PC-3 (cell line): ENCODE measurements around the gene MMRN2. TPM values are rescaled to one million over a fixed set of nuclear protein-coding genes. Genes with fewer than 3 reads are reported as not detected.
A peak's percentile ranks its signal among the peaks of the same experiment; 100 is the strongest.

ENCODE experiments used
- ATAC-seq: fragments of 200-7000 bp; cut with Tn5 transposase; 2 replicates; pipeline ENCODE4 v1.9.1; 2020; ENCODE audit warnings: mild to moderate bottlenecking, moderate library complexity
- BruUV-seq: library from RNA; stranded (reverse); fragments of 400-500 nt; replicated peaks from 2 replicates; lab custom pipeline; 2021; lab: Mats Ljungman, UMichigan
- CTCF ChIA-PET: fragments of 300-600 bp; sonication (Branson Sonifier 250); formaldehyde crosslinking; loops from one replicate; lab custom pipeline; 2022; ENCODE audit warnings: antibody characterized with exemption; lab: Charles Lee
- POLR2A ChIA-PET: fragments of 300-600 bp; sonication (Branson Sonifier 250); formaldehyde crosslinking; loops from one replicate; lab custom pipeline; 2022; ENCODE audit warnings: antibody characterized with exemption; ENCODE audit not compliant: unreplicated experiment; lab: Charles Lee
- DNase-seq: peaks from one replicate; pipeline ENCODE4 v3.0.0-alpha.2; 2015
- H2AFZ ChIP-seq: fragments of 300-600 bp; sonication (generic); 2 replicates; pipeline ENCODE4 v1.6.0; 2016; ENCODE audit warnings: antibody characterized with exemption, low read length
- H3F3A ChIP-seq: fragments of 300-600 bp; sonication (generic); one replicate; pipeline ENCODE4 v1.6.0; 2017; ENCODE audit warnings: antibody characterized with exemption, low read length, control low read depth, mild to moderate bottlenecking; ENCODE audit not compliant: unreplicated experiment
- H3K27ac ChIP-seq: fragments of 300-600 bp; sonication (generic); 2 replicates; pipeline ENCODE4 v1.5.1; 2016; ENCODE audit warnings: mild to moderate bottlenecking, low read length
- H3K27me3 ChIP-seq: fragments of 300-600 bp; sonication (generic); 2 replicates; pipeline ENCODE4 v1.6.1; 2016; ENCODE audit warnings: low read length, mixed read lengths
- H3K36me3 ChIP-seq: fragments of 300-600 bp; sonication (generic); 2 replicates; pipeline ENCODE4 v1.6.1; 2016; ENCODE audit warnings: low read depth, mixed run types, low read length, mixed read lengths
- H3K4me1 ChIP-seq: fragments of 300-600 bp; sonication (generic); 2 replicates; pipeline ENCODE4 v1.5.1; 2016; ENCODE audit warnings: low read length; ENCODE audit not compliant: insufficient read depth
- H3K4me2 ChIP-seq: fragments of 300-600 bp; sonication (generic); 2 replicates; pipeline ENCODE4 v1.6.0; 2016; ENCODE audit warnings: low read length
- H3K4me3 ChIP-seq: fragments of 300-600 bp; sonication (generic); 2 replicates; pipeline ENCODE4 v1.5.1; 2016; ENCODE audit warnings: mild to moderate bottlenecking, low read length, mixed read lengths
- H3K79me2 ChIP-seq: fragments of 300-600 bp; sonication (generic); 2 replicates; pipeline ENCODE4 v1.6.1; 2017; ENCODE audit warnings: low read length, mixed read lengths
- H3K9ac ChIP-seq: fragments of 300-600 bp; sonication (generic); 2 replicates; pipeline ENCODE4 v1.6.0; 2016; ENCODE audit warnings: mild to moderate bottlenecking, low read length
- H3K9me2 ChIP-seq: fragments of 300-600 bp; sonication (generic); replicated peaks from 2 replicates; pipeline ENCODE4 v1.6.1; 2016; ENCODE audit warnings: mixed run types, low read length, mixed read lengths
- H3K9me3 ChIP-seq: fragments of 300-600 bp; sonication (generic); 2 replicates; pipeline ENCODE4 v1.6.1; 2016; ENCODE audit warnings: low read length, mixed read lengths
- H4K20me1 ChIP-seq: fragments of 300-600 bp; sonication (generic); 2 replicates; pipeline ENCODE4 v1.6.1; 2016; ENCODE audit warnings: low read length, mixed read lengths
- CTCF ChIP-seq: fragments of 300-600 bp; sonication (generic); conservative IDR thresholded peaks from 2 replicates; pipeline ENCODE4 v1.5.1; 2017; ENCODE audit warnings: antibody characterized with exemption, low read depth, mild to moderate bottlenecking, low read length
- EZH2 ChIP-seq: fragments of 300-600 bp; sonication (generic); IDR thresholded peaks from one replicate; pipeline ENCODE4 v1.6.1; 2017; ENCODE audit warnings: antibody characterized with exemption, mild to moderate bottlenecking, low read length; ENCODE audit not compliant: unreplicated experiment
- EZH2phosphoT487 ChIP-seq: fragments of 300-600 bp; sonication (generic); IDR thresholded peaks from 2 replicates; pipeline ENCODE4 v1.6.1; 2018; ENCODE audit warnings: mild to moderate bottlenecking, antibody characterized with exemption, low read length, borderline replicate concordance
- intact Hi-C: fragments of 100-400 bp; cut with micrococcal nuclease; formaldehyde crosslinking; loops from 2 replicates; pipeline ENCODE4 v1.9.0; 2023
- total RNA-seq: library from RNA; depleted of rRNA; stranded (reverse); fragments of >200 nt; gene quantifications from 2 replicates; pipeline ENCODE4 v1.2.3, GENCODE V29; 2014

Gene MMRN2
- total RNA-seq, 1 experiment from 2014 or later: 1.9 TPM

DNA sequence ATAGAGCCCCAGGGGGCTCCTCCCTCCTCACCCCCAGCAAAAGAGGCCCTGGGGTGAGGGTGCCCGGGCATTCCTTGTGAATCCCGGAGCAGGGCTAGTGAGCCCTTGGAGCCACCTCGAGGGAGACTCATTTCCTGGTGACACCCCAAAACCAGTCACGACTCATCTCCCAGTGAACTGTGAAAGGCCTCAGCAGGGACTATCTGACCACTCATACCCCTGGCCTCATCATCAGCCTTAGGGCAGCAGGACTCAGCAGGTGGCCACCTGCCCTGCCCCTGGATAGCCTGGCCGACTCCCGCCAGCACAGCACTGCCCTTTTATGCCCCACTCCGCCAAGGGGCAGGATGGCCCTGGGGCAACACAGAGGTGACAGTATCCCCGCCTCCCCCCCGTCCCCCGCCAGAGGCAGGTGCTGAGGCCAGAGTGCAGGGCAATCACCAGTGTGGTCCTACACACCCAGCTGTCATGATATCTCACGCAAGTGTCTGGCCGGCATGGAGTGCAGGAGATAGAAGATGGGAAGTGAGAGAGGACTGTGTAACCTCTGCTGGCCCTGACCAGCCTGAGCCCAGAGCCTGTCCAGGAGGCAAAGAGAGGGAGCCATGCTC lies 4.2 kb upstream of the MMRN2 start:
- intact Hi-C loops: loop anchor here (2.0 kb wide), 1 partner anchor 273 kb away; no protein-coding TSS in a partner anchor
- no peak overlapping the region for H3K4me2 ChIP-seq

GRCh38 chr10:86960863-86961434 lies 3.5 kb upstream of the MMRN2 start:
- Histone ChIP-seq H3F3A (no peaks in the 10 kb centered on the region), H3K4me3 (no peak overlapping the region), H3K9ac (no peak overlapping the region), H3K9me3 (no peaks in the 10 kb centered on the region), H3K4me1 (peaks cover 33% of the 10 kb centered on the region), H3K9me2 (no peaks in the 10 kb centered on the region), H3K36me3 (no peaks in the 10 kb centered on the region), H3K79me2 (no peaks in the 10 kb centered on the region), H3K4me2 (no peak overlapping the region), H3K27ac (no peak overlapping the region), H3K27me3 (no peaks in the 10 kb centered on the region), H2AFZ (0 out of 2 replicates have a peak overlapping the region, but pooled peaks have one; percentile 33), H4K20me1 (no peaks in the 10 kb centered on the region)
- CTCF ChIA-PET: interaction anchor here (0.6 kb wide), 2 partner anchors 9 to 208 kb away, joined by 5 to 12 read pairs; no protein-coding TSS in a partner anchor
- POLR2A ChIA-PET: no interaction called here
- ATAC-seq: no peak
- no TSS peak for BruUV-seq
- no peak for DNase-seq
- TF ChIP-seq CTCF (no peak), EZH2phosphoT487 (no peak), EZH2 (no peak)
- intact Hi-C loops: loop anchor here (2.0 kb wide), 1 partner anchor 272 kb away; no protein-coding TSS in a partner anchor

More for the DNA sequence above, 4.2 kb upstream of the MMRN2 start:
- H3K4me3 ChIP-seq: no peak overlapping the region
- no peaks in the 10 kb centered on the region for H3K36me3 ChIP-seq
- no peaks in the 10 kb centered on the region for H3K9me2 ChIP-seq
- no peak for ATAC-seq
- no peaks in the 10 kb centered on the region for H3K9me3 ChIP-seq
- peaks cover 33% of the 10 kb centered on the region for H3K4me1 ChIP-seq
- no peaks in the 10 kb centered on the region for H3F3A ChIP-seq
- TF ChIP-seq CTCF: no peak
- TF ChIP-seq EZH2: no peak
- no peak for TF ChIP-seq EZH2phosphoT487
- H3K27me3 ChIP-seq: no peaks in the 10 kb centered on the region
- BruUV-seq: no TSS peak
- H2AFZ ChIP-seq: no peak overlapping the region
- H3K9ac ChIP-seq: no peak overlapping the region
- H3K79me2 ChIP-seq: no peaks in the 10 kb centered on the region
- peak; percentile 25 for DNase-seq
- no peaks in the 10 kb centered on the region for H4K20me1 ChIP-seq
- ChIA-PET CTCF (no interaction called here), POLR2A (no interaction called here)
- no peak overlapping the region for H3K27ac ChIP-seq
